ENCODE measurements around the gene SLC25A21.
"Not testable (repeated sequence)": the region's sequence is repeated elsewhere in the genome, so short reads cannot be mapped to it uniquely, and the experiment has no call there.

SLC25A21 gene

DNA sequence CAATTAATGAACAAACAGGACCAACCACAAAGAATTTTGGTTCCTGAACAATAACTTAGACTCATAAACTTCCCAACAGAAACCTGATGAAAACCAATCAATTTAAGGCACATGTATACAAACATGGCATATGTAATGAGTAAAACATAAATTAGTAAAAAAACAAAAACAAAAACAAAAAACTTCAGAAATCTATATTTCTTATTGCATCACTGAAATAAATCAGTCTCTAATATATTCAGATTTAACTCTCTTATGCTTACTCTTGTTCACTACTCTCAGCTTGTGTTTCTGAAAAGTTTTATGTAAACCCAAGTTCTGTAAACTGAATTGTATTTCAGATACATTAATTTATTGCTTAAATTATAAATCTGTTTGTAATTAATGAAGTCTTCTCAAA, 233.7 kb downstream of the SLC25A21 start:
- no peak for DNase-seq

DNA sequence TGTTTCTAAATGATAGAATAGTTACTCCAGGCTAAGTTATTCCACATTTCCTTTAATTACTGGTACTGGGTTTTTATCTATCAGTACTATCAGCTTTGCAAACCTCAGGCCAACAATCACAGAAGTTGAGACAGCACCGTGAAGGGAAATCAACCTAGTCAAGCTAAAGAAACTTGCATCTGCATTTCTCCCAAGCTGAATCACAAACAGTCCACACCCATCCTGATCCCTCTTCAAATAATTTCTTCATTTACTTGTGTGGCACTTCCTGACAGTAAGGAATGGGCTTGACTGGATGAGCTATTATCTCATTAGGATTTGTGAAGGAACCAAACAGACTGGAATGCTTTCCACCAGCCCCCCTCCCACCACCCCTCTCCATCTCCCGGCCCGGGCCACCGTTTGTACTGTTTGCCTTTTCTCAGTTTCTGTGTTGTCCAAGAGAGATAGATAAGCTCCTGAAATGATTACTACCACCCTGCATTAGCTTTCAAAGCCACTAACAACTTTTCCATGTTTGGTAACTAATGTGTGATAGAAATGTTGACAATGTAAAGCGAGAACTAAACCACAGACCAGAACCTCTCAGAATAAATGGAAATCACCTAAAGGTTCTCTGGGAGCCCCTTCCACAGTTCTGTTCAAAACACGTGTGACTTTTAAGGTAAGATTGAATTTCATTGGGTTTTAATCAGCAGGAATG, 236.3 kb downstream of the SLC25A21 start:
- no peak for DNase-seq

- DNase-seq: no peak
These were observed 238.1 kb downstream of the SLC25A21 start for GRCh38 chr14:36934304-36934703.

DNA sequence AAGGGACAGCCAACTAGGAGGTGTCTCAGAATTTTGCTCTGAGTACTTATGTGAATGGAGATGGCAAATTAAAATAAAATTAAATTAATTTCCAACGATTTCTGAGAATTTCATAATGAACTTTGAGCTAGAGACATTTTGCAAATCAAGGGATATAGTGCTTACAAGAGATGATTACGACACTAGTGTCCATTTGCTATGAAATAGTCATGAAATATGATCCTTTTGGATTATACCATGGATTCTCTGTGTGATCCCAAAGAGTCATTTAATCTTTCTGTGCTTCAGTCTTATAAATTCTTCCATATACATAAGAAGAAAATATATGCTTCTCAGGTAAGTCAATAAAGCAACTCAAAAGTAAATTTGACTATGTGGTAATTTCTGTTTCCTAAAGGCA, 240.6 kb downstream of the SLC25A21 start:
- no peak for DNase-seq

DNA sequence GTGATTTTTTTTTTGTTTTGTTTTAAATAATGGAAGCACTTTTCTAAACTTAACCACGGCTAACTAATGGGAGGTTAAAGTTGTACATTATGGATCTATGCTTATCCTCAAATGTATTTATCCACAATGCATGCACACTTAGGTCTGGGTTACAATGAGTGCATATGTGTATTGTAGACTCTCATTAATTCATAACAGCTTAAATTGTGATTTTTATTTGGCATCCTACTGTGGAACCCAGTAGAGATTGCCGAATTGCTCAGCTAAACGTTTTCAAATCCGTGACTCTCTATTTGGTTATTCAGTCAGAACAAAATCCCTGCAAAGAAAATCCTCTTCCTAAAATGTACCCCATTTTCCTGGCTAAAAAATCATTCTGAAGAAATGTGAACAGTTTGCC, 244.0 kb downstream of the SLC25A21 start:
- DNase-seq: no peak

DNA sequence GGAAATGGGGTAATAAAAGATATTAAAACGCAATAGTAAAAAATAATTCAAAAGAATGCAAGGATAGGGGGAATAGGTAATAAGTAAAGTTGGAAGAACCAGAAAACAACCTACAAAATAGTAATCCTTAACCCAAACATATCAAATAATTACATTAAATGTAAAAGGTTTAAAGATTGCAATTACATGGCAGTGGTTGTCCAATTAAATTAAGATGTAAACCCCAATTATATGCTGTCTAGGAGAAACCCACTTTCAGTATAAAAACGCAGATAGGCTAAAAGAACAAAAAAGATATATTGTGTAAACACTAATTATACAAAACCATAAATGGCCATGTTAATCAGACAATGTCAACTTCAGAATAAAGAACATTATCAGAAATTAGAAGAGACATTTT, 247.3 kb downstream of the SLC25A21 start:
- DNase-seq: no peak

- DNase-seq: no peak
These were observed 255.7 kb downstream of the SLC25A21 start for GRCh38 chr14:36916668-36917067.

GRCh38 chr14:36915081-36915480, 257.3 kb downstream of the SLC25A21 start:
- no peak for DNase-seq

DNA sequence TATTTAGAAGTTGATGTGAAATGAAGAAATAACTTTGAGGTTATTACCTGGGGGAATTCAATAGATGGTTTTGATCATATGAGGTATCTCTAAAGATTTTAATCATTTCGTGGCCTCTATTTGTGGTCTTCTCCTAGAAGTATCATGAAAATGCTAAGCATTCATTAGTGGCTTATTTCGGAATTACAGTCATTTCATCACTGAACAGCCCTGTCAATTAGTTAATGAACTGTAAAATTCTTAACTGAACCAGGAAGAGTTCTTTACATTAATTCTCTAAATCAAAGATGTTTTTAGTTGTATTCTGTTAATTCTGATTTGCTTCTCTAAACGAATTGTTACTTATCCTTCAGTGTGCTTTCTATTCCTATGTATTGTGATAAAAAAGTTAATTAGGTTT, 261.8 kb downstream of the SLC25A21 start:
- no peak for DNase-seq

- no peak for DNase-seq
These were observed 267.0 kb downstream of the SLC25A21 start for GRCh38 chr14:36905272-36905888.

DNA sequence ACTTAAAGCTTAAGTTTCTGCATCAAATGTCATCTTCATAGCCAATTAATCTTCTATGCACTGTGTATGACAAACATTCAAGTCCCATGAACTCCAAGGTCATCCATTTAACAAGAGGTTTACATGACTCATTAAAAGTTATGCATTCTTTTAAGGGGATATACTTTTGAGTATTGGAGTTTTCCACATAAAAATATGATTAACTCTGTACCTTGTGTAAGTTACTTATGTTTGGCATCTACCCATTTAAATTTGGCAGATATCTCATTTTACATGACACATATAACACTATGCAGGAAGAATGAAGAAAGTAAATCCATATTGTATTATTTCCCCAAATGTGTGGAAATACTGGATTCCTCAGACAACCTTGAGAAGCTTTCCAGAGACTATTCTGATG, 270.5 kb downstream of the SLC25A21 start:
- no peak for DNase-seq

DNA sequence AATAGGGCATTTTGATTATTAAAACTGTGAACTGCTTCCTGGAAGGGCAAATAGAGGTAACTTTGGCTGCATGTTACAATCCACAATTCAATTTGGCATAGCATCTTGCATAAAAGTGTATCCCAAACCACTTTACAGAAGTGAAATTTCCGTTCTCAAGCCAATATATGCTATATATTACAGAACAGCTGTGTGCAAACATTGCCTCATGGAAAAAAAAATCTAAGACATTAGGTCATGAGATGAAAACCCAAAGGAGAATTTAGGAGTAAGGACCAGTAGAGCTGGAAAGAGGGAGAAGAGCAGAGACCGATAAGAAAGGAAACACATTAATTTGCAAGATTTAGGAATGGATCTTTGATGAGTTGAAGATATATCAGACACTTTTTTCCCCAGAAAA, 271.6 kb downstream of the SLC25A21 start:
- no peak for DNase-seq

GRCh38 chr14:36896300-36896699, 276.1 kb downstream of the SLC25A21 start:
- DNase-seq: not testable (repeated sequence)

- DNase-seq: no peak
These were observed 288.4 kb downstream of the SLC25A21 start for GRCh38 chr14:36884049-36884448.

DNA sequence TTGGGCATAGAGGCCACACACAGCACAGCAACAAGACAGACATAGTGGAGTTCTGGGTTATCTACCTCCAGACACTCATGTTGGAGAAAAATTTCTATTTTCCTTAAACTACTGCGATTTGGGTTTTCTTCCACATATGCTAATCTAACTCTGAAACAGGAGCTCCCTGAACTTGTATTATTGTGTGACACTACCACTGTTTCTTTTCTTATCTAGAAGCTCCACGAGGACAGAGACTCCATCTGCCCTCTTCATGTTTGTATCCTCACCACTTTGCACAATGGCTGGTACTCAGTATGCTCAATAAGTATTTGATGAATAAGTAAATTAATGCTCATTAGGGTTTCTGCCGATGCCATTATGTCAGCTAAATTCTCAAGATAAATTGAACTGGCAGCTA, 292.1 kb downstream of the SLC25A21 start:
- no peak for DNase-seq

DNA sequence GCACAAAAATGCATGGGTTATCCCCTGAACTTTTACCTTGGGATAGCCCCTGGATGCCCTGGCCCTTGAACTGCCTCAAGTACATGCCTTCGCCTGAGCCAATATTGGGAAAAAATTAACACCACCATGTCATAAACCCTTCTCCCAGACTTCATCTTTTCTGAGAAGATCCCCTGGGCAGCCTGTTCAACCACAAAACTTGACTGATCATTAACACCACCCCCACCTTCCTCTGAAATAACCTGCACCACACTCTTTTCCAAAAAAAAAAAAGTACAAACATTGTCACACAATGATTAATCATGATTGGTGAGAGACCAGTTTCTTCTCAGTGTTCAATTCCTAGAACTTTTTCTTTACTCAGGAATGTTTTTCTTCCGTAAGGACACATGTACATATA, 292.8 kb downstream of the SLC25A21 start:
- no peak for DNase-seq

DNA sequence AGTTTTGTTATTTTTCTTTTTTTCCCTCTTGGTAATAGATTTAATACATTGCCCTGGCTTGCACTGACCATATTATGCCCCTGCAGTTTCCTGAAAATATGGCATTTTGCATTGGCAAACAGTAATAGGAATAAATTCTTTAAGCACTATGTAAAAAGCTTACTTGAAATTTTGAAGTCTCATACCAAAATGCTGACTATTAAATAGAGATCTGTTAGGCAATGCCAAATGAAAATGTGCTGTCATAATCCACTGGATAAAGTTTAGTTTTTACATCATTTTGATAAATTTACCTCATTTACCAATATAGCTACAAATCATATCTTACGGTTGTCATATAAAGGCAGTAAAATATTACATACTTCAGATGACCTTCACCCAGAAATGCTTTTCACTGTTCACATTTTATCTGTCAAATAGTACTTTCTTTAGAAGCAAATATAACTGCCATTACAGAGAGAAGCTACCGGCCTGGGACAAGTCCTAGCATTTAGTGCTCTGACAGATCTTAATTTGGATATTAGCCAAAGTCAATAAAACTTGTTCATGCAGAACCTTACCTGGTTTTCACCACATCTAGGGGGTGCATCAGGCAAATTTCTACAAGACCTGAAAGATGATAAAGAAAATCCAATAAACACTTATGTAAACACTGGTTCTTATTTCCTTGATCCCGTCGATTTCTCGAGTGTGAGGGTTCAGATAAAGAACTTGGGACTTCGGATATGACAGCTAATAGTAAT, 297.8 kb downstream of the SLC25A21 start:
- DNase-seq: no peak

DNA sequence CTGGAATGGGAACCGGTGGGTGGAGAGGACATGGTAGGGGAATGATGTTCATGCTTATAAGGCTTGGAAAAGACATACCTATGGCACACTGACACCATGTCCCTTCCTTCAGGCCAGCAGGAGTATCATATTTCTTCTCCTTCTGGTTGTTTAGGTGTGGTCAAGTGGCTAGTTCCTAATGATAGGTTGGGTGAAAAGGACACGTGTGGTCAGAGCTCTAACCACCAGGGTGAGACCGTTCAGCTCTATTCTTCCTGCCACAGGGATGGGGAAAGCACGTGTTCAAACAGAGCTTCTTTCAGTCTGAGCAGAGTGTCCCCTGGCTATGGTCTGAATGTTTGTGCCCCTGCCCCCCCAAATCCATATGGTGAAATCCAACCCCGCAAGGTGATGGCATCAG, 301.6 kb downstream of the SLC25A21 start:
- no peak for DNase-seq

DNA sequence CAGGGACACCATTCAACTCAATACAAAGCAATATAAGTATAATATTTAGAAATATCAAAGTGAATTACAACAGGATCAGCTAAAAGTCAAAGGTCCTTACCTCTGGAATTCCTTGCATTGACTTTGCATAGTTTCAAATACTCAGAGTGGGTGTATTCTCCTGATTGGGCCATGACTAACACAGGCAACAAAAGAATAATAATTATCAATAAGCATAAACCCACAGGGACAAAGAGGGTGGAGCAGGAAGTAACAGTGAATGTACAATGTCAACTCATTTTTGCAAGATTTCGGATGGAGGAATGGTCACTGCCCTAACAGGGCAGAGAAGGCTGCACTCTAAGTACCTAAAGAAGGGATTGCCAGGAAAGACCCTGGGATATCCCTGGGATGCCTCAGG, 303.3 kb downstream of the SLC25A21 start:
- DNase-seq: no peak

- DNase-seq: no peak
These were observed 305.5 kb downstream of the SLC25A21 start for GRCh38 chr14:36866867-36867266.

GRCh38 chr14:36863271-36863670, 309.1 kb downstream of the SLC25A21 start:
- DNase-seq: no peak

- DNase-seq: not testable (repeated sequence)
These were observed 310.2 kb downstream of the SLC25A21 start for GRCh38 chr14:36862237-36862636.

GRCh38 chr14:36860831-36861230, 311.6 kb downstream of the SLC25A21 start:
- no peak for DNase-seq

GRCh38 chr14:36859119-36859518, 313.3 kb downstream of the SLC25A21 start:
- no peak for DNase-seq

Data from fibroblast of skin of scalp (primary cell).